Raji (cell line): ENCODE measurements around the gene FGF6.

Experiments
- POLR2A ChIP-seq: IDR thresholded peaks from 2 replicates; pipeline ENCODE4 v1.6.1; 2011; ENCODE audit warnings: low read depth, low read length, control low read depth; ENCODE audit not compliant: insufficient read depth

FGF6 gene

GRCh38 chr12:4450551-4451112, 5.0 kb upstream of the FGF6 start:
- TF ChIP-seq POLR2A: no peak

- TF ChIP-seq POLR2A: no peak
These were observed 4.2 kb upstream of the FGF6 start for GRCh38 chr12:4449851-4450221.

GRCh38 chr12:4448943-4449850, 3.6 kb upstream of the FGF6 start:
- TF ChIP-seq POLR2A: no peak

- no peak for TF ChIP-seq POLR2A
These were observed 2.8 kb upstream of the FGF6 start for GRCh38 chr12:4448371-4448940.

GRCh38 chr12:4447151-4447550, 1.5 kb upstream of the FGF6 start:
- no peak for TF ChIP-seq POLR2A

GRCh38 chr12:4446335-4446734, 720 bp upstream of the FGF6 start:
- TF ChIP-seq POLR2A: no peak

GRCh38 chr12:4444031-4444430, 1.6 kb downstream of the FGF6 start:
- TF ChIP-seq POLR2A: no peak

GRCh38 chr12:4443616-4444015, 2.0 kb downstream of the FGF6 start:
- no peak for TF ChIP-seq POLR2A

GRCh38 chr12:4441355-4442335, 4.0 kb downstream of the FGF6 start:
- TF ChIP-seq POLR2A: no peak

GRCh38 chr12:4440187-4440941, 5.3 kb downstream of the FGF6 start:
- TF ChIP-seq POLR2A: no peak

GRCh38 chr12:4439736-4440135, 5.9 kb downstream of the FGF6 start:
- TF ChIP-seq POLR2A: no peak

- no peak for TF ChIP-seq POLR2A
These were observed 6.6 kb downstream of the FGF6 start for GRCh38 chr12:4438834-4439596.

- TF ChIP-seq POLR2A: no peak
These were observed 10.1 kb downstream of the FGF6 start for GRCh38 chr12:4435537-4435936.
